OCI-LY3 (cell line): ENCODE results near the gene RFX3.

ENCODE experiments used
- CTCF ChIP-seq: fragments of 200-600, 300-600 bp; sonication (generic); IDR thresholded peaks from 2 replicates; pipeline ENCODE4 v1.5.1; 2014; ENCODE audit warnings: antibody characterized with exemption, low read length, low read depth
- EZH2phosphoT487 ChIP-seq: fragments of 200-600 bp; shearing (Covaris generic); IDR thresholded peaks from 2 replicates; pipeline ENCODE4 v1.6.1; 2018; ENCODE audit warnings: antibody characterized with exemption, mixed run types, low read depth

GRCh38 chr9:3391414-3391813, 134.4 kb downstream of the RFX3 start:
- TF ChIP-seq CTCF (no peak), EZH2phosphoT487 (no peak)
